ENCODE results near the gene CABP4. TPM values are rescaled to one million over a fixed set of nuclear protein-coding genes. Genes with fewer than 3 reads are reported as not detected.

CABP4 gene
- total RNA-seq, 1 experiment from 2014 or later: not detected

DNA sequence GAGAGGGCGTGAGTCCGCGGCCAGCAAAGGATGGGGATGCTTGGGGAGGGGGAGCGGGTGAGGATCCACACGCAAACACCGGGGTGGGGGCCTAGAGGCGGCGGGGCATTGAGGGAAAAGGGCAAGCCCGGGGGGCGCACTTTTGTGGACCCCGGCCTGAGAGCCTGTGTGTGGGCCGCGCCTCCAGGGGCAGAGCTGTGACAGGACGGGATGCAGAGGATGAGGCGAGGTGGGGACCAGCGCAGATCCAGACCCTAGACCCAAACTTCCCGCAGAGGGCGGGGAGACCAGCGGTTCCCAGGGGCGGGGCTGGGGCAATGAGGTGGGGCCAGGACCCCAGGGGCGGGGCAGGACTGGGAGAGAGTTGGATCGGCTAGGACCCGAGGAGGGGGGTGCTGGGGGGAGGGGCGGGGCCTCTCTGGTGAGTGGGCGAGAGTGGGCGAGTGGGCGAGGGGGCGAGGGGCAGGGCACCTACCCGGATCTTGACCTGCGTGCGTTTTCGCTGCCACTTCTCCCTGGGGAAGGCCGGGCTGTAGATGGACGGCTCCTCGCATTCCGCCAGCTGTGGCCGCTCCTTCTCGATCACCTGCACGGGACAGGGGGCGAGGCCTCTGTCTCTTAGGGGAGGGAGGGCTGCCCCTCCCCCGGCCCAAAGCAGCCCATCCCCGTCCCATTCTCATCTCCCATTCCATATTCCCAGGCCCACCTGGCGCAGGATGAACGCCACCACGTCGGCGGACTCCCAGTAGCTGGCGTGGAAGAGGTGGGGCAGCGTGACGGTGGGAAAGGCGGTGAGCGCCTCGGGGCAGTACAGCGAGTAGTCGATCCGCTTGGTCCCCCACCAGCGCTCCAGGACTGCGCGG is 39.4 kb downstream of the CABP4 start:
- Histone ChIP-seq H3K9me3 (ENCODE audit: control insufficient read depth in 1 of 2, insufficient read depth in 1 of 2, low read depth in 1 of 2, low read length in 2 of 2) (no peaks in the 10 kb centered on the region), H3K9ac (ENCODE audit: low read length) (no peak overlapping the region), H3K4me1 (ENCODE audit: control insufficient read depth in 1 of 2, insufficient read depth in 2 of 2, low read length in 2 of 2) (no peaks in the 10 kb centered on the region), H3K4me2 (ENCODE audit: low read length) (no peak overlapping the region), H4K20me1 (ENCODE audit: insufficient read depth) (no peaks in the 10 kb centered on the region), H3K4me3 (replicated peaks in 1 of 2; ENCODE audit: low read depth in 1 of 2, low read length in 2 of 2) (no peak overlapping the region), H3K79me2 (ENCODE audit: insufficient read depth, low read length) (no peaks in the 10 kb centered on the region), H2AFZ (ENCODE audit: low read depth, low read length, poor library complexity, severe bottlenecking) (no peak overlapping the region), H3K27me3 (ENCODE audit: insufficient read depth, low read length) (no peaks in the 10 kb centered on the region), H3K9me2 (ENCODE audit: insufficient read depth) (no peaks in the 10 kb centered on the region), H3K27ac (ENCODE audit: low read depth, low read length) (no peak overlapping the region), H3K36me3 (ENCODE audit: control insufficient read depth in 1 of 2, insufficient read depth in 2 of 2, low read length in 2 of 2) (peaks cover 0 to 5% of the 10 kb centered on the region in 2 experiments; a peak in 2 of 4 replicates)
- ATAC-seq (no peak), DNase-seq (ENCODE audit: low read depth, low spot score) (no peak)
- BruUV-seq (replicated peaks): no TSS peak
- intact Hi-C loops (cut with micrococcal nuclease): no loop called here
- CTCF ChIA-PET: no interaction called here
- POLR2A ChIA-PET: no interaction called here
- TF ChIP-seq SP1 (IDR thresholded peaks at IDR 0.05; ENCODE audit: low read depth) (no peak), RAD21 (IDR thresholded peaks at IDR 0.05; ENCODE audit: low read depth) (no peak)
- RAD21 ChIA-PET (ENCODE audit: low non-redundant PET in 1 of 2, low total read pairs in 2 of 2, uncharacterized antibody in 2 of 2, unreplicated experiment in 2 of 2): no interaction called here

DNA sequence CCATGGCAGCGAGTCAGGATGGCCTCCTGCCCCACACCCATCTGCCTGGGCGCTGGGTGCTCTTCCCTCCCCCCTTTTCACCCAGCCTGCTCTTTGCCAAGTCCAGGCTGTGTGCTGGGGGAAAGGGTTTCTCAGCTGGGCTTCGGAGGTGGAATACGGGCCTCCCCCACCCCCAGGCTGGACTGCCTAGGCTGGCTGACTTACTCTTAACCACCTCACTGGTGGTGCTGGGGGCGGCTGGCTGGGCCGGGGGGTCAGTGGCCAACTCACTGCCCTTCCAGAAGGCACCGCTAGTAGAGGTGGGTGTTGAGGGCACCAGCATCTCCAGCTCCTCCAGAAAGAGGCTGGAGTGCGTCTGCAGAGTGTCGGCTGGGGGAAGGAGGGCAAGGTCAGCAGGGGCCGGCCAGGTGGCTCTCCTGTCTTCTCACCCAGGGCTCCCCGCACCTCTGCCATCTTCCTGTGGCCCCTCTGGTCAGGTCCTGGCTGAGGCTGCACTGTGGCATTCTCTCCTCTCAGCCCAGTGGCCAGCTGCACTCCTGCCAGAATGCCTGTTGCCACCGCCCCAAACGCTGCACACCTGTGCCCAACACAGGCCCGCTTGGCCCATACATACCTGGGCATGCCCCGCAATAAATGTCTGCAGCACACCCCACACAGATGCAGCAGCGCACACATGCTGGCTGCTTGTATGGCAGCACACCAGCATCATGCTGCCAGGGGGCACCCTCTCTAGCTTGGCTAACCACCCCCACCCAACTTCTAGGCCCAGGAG is 40.3 kb downstream of the CABP4 start:
- no peak overlapping the region for H3K4me2 ChIP-seq (ENCODE audit: low read length)
- H3K9ac ChIP-seq (ENCODE audit: low read length): no peak overlapping the region
- H3K4me3 ChIP-seq (replicated peaks in 1 of 2; ENCODE audit: low read depth in 1 of 2, low read length in 2 of 2): no peak overlapping the region
- ChIA-PET RAD21 (ENCODE audit: low non-redundant PET in 1 of 2, low total read pairs in 2 of 2, uncharacterized antibody in 2 of 2, unreplicated experiment in 2 of 2) (no interaction called here), POLR2A (no interaction called here), CTCF (no interaction called here)
- H3K9me3 ChIP-seq (ENCODE audit: control insufficient read depth in 1 of 2, insufficient read depth in 1 of 2, low read depth in 1 of 2, low read length in 2 of 2): no peaks in the 10 kb centered on the region
- no peaks in the 10 kb centered on the region for H3K79me2 ChIP-seq (ENCODE audit: insufficient read depth, low read length)
- H3K9me2 ChIP-seq (ENCODE audit: insufficient read depth): no peaks in the 10 kb centered on the region
- intact Hi-C loops (cut with micrococcal nuclease): no loop called here
- TF ChIP-seq CTCF (IDR thresholded peaks at IDR 0.05 in 2 of 3, conservative IDR thresholded peaks at IDR 0.05 in 1 of 3; ENCODE audit: borderline replicate concordance in 1 of 3, insufficient read depth in 1 of 3, low read depth in 2 of 3, low read length in 2 of 3) (no peak), FOSL1 (IDR thresholded peaks at IDR 0.05; ENCODE audit: low read depth) (no peak), EZH2 (IDR thresholded peaks at IDR 0.05) (no peak), JUND (IDR thresholded peaks at IDR 0.05) (no peak), SIN3A (IDR thresholded peaks at IDR 0.05; ENCODE audit: low read depth) (no peak), EGR1 (IDR thresholded peaks at IDR 0.05; ENCODE audit: low read depth) (no peak), CBX3 (IDR thresholded peaks at IDR 0.05; ENCODE audit: low read depth) (no peak), SP1 (IDR thresholded peaks at IDR 0.05; ENCODE audit: low read depth) (no peak), SRF (IDR thresholded peaks at IDR 0.05; ENCODE audit: low read depth) (no peak), TCF7L2 (IDR thresholded peaks at IDR 0.05; ENCODE audit: borderline replicate concordance, extremely low read depth, insufficient read depth, insufficient read length) (no peak)
- TF ChIP-seq, protein P1, sequence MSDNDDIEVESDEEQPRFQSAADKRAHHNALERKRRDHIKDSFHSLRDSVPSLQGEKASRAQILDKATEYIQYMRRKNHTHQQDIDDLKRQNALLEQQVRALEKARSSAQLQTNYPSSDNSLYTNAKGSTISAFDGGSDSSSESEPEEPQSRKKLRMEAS (IDR thresholded peaks at IDR 0.05): no peak
- TF ChIP-seq, protein P2, sequence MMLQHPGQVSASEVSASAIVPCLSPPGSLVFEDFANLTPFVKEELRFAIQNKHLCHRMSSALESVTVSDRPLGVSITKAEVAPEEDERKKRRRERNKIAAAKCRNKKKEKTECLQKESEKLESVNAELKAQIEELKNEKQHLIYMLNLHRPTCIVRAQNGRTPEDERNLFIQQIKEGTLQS (IDR thresholded peaks at IDR 0.05): no peak
- no peak overlapping the region for H2AFZ ChIP-seq (ENCODE audit: low read depth, low read length, poor library complexity, severe bottlenecking)
- DNase-seq (ENCODE audit: low read depth, low spot score): no peak
- H3K36me3 ChIP-seq (ENCODE audit: control insufficient read depth in 1 of 2, insufficient read depth in 2 of 2, low read length in 2 of 2): peaks cover 0 to 5% of the 10 kb centered on the region in 2 experiments; a peak in 2 of 4 replicates
- ATAC-seq: no peak
- no peaks in the 10 kb centered on the region for H3K4me1 ChIP-seq (ENCODE audit: control insufficient read depth in 1 of 2, insufficient read depth in 2 of 2, low read length in 2 of 2)
- BruUV-seq (replicated peaks): no TSS peak
- H4K20me1 ChIP-seq (ENCODE audit: insufficient read depth): no peaks in the 10 kb centered on the region
- H3K27ac ChIP-seq (ENCODE audit: low read depth, low read length): no peak overlapping the region
- H3K27me3 ChIP-seq (ENCODE audit: insufficient read depth, low read length): no peaks in the 10 kb centered on the region

Data from HCT116 (cell line).